Adrenal gland (tissue), 12 donors: ENCODE results near the gene SULT1A1. TPM values are rescaled to one million over a fixed set of nuclear protein-coding genes. Genes with fewer than 3 reads are reported as not detected.
"Not testable (repeated sequence)": the region's sequence is repeated elsewhere in the genome, so short reads cannot be mapped to it uniquely, and the experiment has no call there.

Experiments used
- DNase-seq, 7 donors: peaks; one replicate each; pipeline ENCODE4 v3.0.0-alpha.2; 2019 to 2020
- H3K27ac ChIP-seq, 5 donors: fragments of 200-600 bp; sonication (generic) in 4 of 5; 1 replicate in 3 of 5; 2 replicates in 2 of 5; pipeline versions ENCODE4 v1.5.1 to v1.8.0; 2016 to 2020; ENCODE audit warnings: mild to moderate bottlenecking in 1 of 5
- H3K27me3 ChIP-seq: fragments of 200-600 bp; 2 replicates; pipeline ENCODE4 v1.8.0; 2021
- H3K36me3 ChIP-seq, 2 donors: fragments of 200-600 bp; replicated peaks in 1 of 2; 1 replicate in 1 of 2; 2 replicates in 1 of 2; pipeline versions ENCODE4 v1.5.1 to v1.8.0; 2018 to 2022
- H3K4me1 ChIP-seq, 2 donors: fragments of 200-600 bp; replicated peaks in 1 of 2; 1 replicate in 1 of 2; 2 replicates in 1 of 2; pipeline versions ENCODE4 v1.5.1 to v1.8.0; 2018 to 2021
- H3K4me3 ChIP-seq, 4 donors: fragments of 200-600 bp; sonication (generic) in 3 of 4; one replicate each; pipeline ENCODE4 v1.5.1; 2016 to 2018
- H3K9me3 ChIP-seq, 3 donors: fragments of 200-600 bp; sonication (generic) in 1 of 3; replicated peaks in 1 of 3; 1 replicate in 2 of 3; 2 replicates in 1 of 3; pipeline versions ENCODE4 v1.5.1 to v1.8.0; 2016 to 2021
- POLR2A ChIP-seq, 2 donors: fragments of 450-650 bp; IDR thresholded peaks; one replicate each; pipeline ENCODE4 v1.6.1; 2017; ENCODE audit warnings: antibody characterized with exemption in 2 of 2, mild to moderate bottlenecking in 2 of 2, moderate library complexity in 1 of 2
- WGBS, 4 donors: extraction: QIAGEN DNeasy Blood & Tissue Kit in 2 of 4; methylation state at CpG; one replicate each; pipeline versions ENCODE4 v1.1.5 to v1.1.7; 2013 to 2017; 5-methylcytosine and 5-hydroxymethylcytosine counted together
- intact Hi-C, 2 donors: fragments of 100-400 bp; cut with DNase I; formaldehyde crosslinking; loops; one replicate each; pipeline versions ENCODE4 v1.14.1 to v1.15.0; 2022 to 2023
- polyA plus RNA-seq, 3 donors: library from polyadenylated mRNA; stranded (reverse); fragments of 200-250 nt in 2 of 3; fragments of 350-450 nt in 1 of 3; fragmentation: Illumina TruSeq in 1 of 3; extraction: RNeasy Lipid Tissue Mini Kit (QIAGEN cat#74804) in 1 of 3; gene quantifications; one replicate each; pipeline ENCODE4 v1.2.3, GENCODE V29; 2013 to 2014
- total RNA-seq, 9 donors: library from RNA; depleted of rRNA in 4 of 9; stranded (reverse); fragments of >200 nt in 4 of 9; fragments of 120-200 nt in 1 of 9; fragmentation: NEBNext Ultra II Directional in 1 of 9; extraction: Animal tissue kit (Norgen Biotek cat#: 25700) in 1 of 9; gene quantifications; one replicate each; pipeline versions ENCODE4 v1.1.0 to v1.2.4, GENCODE V29; 2013 to 2023
- TF ChIP-seq, protein P1 (sequence below), 6 experiments: fragments of 450-650 bp in 4 of 6; fragments of 200-600 bp in 2 of 6; sonication (generic) in 1 of 6; IDR thresholded peaks; 1 replicate in 5 of 6; 2 replicates in 1 of 6; pipeline versions ENCODE4 v1.5.1 to v1.8.0; 2016 to 2021; ENCODE audit warnings: antibody characterized with exemption in 6 of 6, mild to moderate bottlenecking in 2 of 6, moderate library complexity in 1 of 6
- donor health status: healthy with polysubstance abuse.
- donor health status: Bipolar disorder and iron deficiency.
- donor health status: DM: yes; HTN: yes; CAD: no.
- donor health status: DM: no; HTN: no; CAD: no.
- donor health status: DM: no; HTN: no; CAD: no.
- donor health status: DM: yes; HTN: yes; CAD: no.

The SULT1A1 gene
- total and polyA plus RNA-seq, 12 donors, result 47.2 to 367 (median 112) TPM

DNA sequence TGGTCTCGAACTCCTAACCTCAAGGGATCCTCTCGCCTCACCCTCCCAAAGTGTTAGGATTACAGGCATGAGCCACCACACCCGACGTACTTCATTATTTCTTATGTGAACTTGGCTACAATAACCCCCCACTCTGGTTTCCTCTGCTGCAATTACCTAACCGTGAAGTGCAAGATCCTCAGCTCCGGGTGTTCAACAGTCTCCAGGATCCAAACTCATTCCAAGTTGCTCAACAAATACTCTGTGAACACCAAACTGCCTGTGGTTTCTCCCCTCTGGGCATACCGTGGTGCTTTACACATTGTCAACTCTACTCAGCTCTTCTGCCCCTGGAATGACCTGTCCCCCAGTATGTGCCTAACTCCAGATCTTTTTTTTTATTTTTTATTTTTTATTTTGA lies 6.8 kb upstream of the SULT1A1 start:
- no peaks in the 10 kb centered on the region for H3K9me3 ChIP-seq
- intact Hi-C loops, result no loop called here
- WGBS, 4 donors, result 71 to 79% (median 78%) methylated on average over 7 of the region's 7 CpGs
- H3K4me1 ChIP-seq, result no peaks in the 10 kb centered on the region
- TF ChIP-seq, protein P1, sequence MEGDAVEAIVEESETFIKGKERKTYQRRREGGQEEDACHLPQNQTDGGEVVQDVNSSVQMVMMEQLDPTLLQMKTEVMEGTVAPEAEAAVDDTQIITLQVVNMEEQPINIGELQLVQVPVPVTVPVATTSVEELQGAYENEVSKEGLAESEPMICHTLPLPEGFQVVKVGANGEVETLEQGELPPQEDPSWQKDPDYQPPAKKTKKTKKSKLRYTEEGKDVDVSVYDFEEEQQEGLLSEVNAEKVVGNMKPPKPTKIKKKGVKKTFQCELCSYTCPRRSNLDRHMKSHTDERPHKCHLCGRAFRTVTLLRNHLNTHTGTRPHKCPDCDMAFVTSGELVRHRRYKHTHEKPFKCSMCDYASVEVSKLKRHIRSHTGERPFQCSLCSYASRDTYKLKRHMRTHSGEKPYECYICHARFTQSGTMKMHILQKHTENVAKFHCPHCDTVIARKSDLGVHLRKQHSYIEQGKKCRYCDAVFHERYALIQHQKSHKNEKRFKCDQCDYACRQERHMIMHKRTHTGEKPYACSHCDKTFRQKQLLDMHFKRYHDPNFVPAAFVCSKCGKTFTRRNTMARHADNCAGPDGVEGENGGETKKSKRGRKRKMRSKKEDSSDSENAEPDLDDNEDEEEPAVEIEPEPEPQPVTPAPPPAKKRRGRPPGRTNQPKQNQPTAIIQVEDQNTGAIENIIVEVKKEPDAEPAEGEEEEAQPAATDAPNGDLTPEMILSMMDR (IDR thresholded peaks at IDR 0.05), result no peak
- no peak for TF ChIP-seq POLR2A (IDR thresholded peaks at IDR 0.05)
- H3K4me3 ChIP-seq, result no peak overlapping the region
- DNase-seq, result peak in 1 of 7 donors; percentile 12
- H3K27me3 ChIP-seq, result no peaks in the 10 kb centered on the region
- no peak overlapping the region for H3K27ac ChIP-seq
- peaks cover 0 to 7% of the 10 kb centered on the region in 2 donors for H3K36me3 ChIP-seq

DNA sequence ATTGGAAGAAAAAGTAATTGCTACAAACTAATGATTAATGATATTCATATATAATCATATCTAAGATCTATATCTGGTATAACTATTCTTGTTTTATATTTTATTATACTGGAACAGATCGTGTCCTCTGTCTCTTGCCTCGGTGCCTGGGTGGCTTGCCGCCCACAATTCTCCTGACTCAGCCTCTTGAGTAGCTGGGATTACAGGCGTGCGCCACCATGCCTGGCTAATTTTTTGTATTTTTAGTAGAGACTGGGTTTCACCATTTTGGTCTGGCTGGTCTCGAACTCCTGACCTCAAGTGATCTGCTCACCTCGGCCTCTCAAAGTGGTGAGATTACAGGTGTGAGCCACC lies 6.4 kb upstream of the SULT1A1 start:
- H3K27ac ChIP-seq, H3K27me3 ChIP-seq, H3K36me3 ChIP-seq, H3K4me1 ChIP-seq, H3K4me3 ChIP-seq, H3K9me3 ChIP-seq, intact Hi-C loops: not testable (repeated sequence)
- WGBS, 4 donors, result 65 to 73% (median 68%) methylated on average over 7 of the region's 7 CpGs
- DNase-seq, result peak in 1 of 7 donors; percentile 13
- TF ChIP-seq, protein P1 (IDR thresholded peaks at IDR 0.05), result peak in 1 of 6 experiments; percentile 2

DNA sequence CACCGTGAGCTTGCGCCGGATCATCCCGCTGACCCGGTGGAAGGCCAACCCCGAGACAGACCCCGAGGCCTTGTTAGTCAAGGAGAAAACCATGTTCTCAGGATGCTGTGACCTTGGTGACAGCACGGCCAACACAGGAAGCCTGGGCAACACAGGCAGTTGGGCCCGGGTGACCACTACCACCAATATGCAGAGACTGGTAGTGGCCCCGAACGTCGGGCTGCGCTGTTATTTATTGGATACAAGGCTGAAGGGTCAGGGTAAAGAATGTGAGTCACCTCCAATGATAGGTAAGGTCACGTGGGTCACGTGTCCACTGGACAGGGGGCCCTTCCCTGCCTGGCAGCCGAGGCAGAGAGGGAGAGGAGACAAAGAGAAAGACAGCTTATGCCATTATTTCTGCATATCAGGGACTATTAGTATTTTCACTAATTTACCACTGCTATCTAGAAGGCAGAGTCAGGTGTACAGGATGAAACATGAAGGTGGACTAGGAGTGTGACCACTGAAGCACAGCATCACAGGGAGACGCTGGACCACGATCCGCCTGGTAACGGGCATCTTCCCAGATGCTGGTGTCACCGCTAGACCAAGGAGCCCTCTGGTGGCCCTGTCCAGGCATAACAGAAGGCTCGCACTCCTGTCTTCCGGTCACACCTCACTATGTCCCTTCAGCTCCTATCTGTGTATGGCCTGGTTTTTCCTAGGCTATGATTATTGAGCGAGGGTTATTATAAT lies 5.8 kb upstream of the SULT1A1 start:
- H3K9me3 ChIP-seq, H3K27me3 ChIP-seq, H3K27ac ChIP-seq, H3K4me3 ChIP-seq, intact Hi-C loops, H3K36me3 ChIP-seq, H3K4me1 ChIP-seq: not testable (repeated sequence)
- peak; percentile 67 to 92 (median 79) for DNase-seq
- TF ChIP-seq, protein P1 (IDR thresholded peaks at IDR 0.05), result peak; percentile 48 to 87 (median 73)
- WGBS, 4 donors, result 36 to 39% (median 38%) methylated on average over 14 to 17 of the region's 24 CpGs

DNA sequence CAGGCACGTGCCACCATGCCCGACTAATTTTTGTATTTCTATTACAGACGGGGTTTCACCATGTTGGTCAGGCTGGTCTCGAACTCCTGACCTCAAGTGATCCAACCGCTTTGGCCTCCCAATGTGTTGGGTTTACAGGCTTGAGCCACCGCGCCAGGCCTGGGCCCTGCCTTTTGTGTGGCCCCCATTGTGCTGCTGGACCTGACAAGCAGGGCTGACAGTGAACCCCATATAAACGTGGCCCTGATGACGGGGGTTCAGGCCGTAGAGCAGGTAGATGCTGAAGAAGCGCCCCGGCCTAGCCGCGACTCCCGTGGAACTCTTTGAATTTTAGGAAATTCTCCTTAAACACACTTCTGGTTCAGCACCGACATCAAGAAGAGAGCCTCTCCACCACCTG lies 4.7 kb upstream of the SULT1A1 start:
- 72 to 88% (median 79%) methylated on average over 3 to 14 of the region's 16 CpGs for WGBS, 4 donors
- intact Hi-C loops, result not testable (repeated sequence)
- peaks cover 12 to 15% of the 10 kb centered on the region in 2 donors for H3K4me1 ChIP-seq

DNA sequence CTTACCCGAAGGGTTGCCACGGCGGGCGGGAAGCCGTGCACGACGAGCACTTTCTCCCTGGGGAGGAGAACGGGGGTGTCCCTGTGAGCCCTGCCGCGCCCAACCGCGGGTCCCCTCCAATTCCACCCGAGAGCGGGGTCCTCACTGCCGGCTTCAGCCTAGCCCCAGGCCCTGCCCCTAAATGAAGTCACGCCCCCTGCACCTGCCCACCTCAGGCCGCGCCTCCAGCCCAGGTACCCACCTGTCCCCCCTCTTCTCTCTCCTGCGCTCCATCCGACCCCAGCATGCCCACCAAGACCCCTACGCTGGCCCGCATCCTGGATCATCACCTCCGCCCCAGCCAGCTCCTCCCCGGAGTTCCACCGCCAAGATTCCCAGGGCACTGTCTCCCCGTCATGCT lies 4.1 kb upstream of the SULT1A1 start:
- H3K9me3 ChIP-seq, H3K36me3 ChIP-seq, intact Hi-C loops, H3K27ac ChIP-seq, H3K4me3 ChIP-seq, H3K27me3 ChIP-seq: not testable (repeated sequence)
- 58 to 67% methylated on average over 6 to 7 of the region's 26 CpGs; no CpG with 5 or more reads in 2 of the 4 donors for WGBS, 4 donors
- DNase-seq, result peak in 1 of 7 donors; percentile 20
- peaks cover 18 to 22% of the 10 kb centered on the region in 2 donors for H3K4me1 ChIP-seq

More for the DNA sequence above, 4.7 kb upstream of the SULT1A1 start:
- not testable (repeated sequence) for H3K4me3 ChIP-seq, H3K9me3 ChIP-seq, H3K27ac ChIP-seq, H3K27me3 ChIP-seq, H3K36me3 ChIP-seq
- peak in 1 of 7 donors; percentile 15 for DNase-seq

DNA sequence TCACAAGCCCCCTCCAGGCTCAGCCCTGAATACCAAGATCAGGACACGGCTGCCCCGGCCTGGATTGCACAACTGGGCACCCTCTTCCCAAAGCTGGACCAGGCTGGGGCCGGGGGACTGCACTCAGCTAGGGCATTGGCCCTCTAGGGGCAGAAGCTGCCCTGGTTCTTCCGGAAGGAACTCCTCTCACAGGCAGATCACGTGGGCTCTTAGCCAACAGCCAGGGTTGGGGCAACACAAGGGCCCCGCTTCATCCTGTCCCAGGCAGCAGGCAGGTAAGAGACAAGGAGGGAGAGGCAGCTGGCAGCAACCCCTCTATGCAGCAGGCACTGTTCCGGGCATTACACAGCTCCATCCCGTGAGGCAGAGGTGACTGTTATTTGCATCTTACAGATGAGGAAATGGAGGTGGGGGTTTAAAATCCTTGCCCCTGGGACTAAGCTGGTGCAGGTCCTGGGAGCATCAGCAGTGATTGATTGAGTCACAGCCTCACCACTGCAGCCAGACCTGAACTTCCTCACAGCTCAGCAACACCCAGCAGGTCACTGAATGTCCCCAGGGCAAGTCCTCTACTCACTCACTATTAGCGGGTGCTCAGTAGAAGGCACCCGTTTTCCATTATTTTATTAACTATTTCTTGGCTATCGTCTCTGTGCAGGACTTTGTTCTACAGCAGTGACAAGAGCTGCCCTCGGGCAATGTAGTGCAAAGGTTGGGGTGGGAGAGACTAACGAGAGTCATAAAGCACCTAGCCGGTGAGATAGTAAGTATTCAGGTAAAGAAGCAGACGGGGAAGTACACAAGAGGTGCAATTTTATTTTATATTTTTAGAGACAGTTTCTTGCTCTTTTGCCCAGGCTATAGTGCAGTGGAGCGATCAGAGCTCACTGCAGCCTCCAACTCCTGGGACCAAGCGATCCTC lies 2.8 kb upstream of the SULT1A1 start:
- H3K27me3 ChIP-seq, H3K4me3 ChIP-seq, H3K27ac ChIP-seq, H3K36me3 ChIP-seq, DNase-seq, H3K9me3 ChIP-seq, intact Hi-C loops: not testable (repeated sequence)
- peaks cover 29 to 32% of the 10 kb centered on the region in 2 donors for H3K4me1 ChIP-seq
- WGBS, 4 donors, result no CpG with 5 or more reads among the region's 17 CpGs
